GM12874 (cell line): Measurements from ENCODE around the gene C6orf120.

Experiments
- TF ChIP-seq, protein P1 (sequence below): IDR thresholded peaks from 2 replicates; pipeline ENCODE4 v1.5.1; 2011; ENCODE audit warnings: low read depth, mild to moderate bottlenecking, control low read depth, low read length, moderate library complexity; ENCODE audit not compliant: insufficient read depth

Gene C6orf120

DNA sequence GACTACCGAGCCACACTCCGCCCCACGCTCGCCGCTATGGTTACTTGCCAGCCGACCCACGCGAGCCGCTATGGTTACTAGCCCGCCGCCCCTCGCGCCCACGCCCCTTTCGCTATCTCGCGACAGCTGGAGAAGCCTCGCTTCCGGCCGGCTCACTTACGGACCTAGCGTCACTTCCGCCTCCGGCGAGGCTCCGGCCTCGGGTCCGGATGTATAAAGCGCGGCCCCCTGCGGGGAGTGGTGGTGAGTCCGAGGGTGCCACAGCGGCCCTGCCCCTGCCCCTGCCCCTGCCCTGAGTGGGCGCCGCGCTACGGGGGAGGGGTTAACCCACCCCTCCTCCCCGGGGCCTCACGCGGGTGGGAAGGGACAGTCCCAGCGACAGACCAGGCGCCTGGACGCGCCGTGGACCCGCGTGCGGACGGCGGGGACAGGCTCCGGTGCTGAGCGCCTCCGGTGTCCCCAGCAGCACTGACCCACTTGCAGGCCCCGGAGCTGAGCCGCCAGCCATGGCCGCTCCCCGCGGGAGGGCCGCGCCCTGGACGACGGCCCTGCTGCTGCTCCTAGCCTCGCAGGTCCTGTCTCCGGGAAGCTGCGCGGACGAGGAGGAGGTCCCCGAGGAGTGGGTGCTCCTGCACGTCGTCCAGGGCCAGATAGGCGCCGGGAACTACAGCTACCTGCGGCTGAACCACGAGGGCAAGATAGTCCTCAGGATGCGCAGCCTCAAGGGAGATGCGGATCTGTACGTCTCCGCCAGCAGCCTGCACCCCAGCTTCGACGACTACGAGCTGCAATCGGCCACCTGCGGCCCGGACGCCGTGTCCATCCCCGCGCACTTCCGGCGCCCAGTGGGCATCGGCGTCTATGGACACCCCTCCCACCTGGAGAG lies at the start of gene C6orf120, which contains the start of gene WDR27:
C6orf120 (plus strand) TSS at position 173 of the 886 bp plus-strand sequence; CDS start at position 507, 334 bp downstream.
WDR27 (minus strand) TSS at position 76 of the 886 bp plus-strand sequence. CDS start 13,024 bp downstream, outside the sequence.
- TF ChIP-seq, protein P1, sequence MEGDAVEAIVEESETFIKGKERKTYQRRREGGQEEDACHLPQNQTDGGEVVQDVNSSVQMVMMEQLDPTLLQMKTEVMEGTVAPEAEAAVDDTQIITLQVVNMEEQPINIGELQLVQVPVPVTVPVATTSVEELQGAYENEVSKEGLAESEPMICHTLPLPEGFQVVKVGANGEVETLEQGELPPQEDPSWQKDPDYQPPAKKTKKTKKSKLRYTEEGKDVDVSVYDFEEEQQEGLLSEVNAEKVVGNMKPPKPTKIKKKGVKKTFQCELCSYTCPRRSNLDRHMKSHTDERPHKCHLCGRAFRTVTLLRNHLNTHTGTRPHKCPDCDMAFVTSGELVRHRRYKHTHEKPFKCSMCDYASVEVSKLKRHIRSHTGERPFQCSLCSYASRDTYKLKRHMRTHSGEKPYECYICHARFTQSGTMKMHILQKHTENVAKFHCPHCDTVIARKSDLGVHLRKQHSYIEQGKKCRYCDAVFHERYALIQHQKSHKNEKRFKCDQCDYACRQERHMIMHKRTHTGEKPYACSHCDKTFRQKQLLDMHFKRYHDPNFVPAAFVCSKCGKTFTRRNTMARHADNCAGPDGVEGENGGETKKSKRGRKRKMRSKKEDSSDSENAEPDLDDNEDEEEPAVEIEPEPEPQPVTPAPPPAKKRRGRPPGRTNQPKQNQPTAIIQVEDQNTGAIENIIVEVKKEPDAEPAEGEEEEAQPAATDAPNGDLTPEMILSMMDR = 0 out of 2 replicates have a peak, but pooled peaks have one; percentile 1

DNA sequence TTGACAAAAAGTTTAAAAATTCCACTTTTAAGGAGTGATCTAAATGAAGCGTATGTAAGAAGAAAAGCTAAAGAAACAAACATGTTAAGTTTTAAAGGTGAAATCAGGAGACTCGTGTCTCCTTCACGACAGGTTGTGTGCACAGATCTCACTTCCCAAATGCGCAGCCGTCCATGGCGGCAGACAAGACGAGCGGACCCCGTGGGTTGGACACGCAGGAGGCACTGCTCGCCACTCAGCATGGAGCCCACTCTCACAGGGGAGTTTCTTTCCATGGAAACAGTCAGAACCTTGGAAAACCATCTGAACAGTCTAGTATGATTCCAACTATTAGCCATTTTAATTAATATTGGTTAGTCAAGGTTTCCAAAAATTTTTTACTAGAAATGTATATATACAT lies 49.0 kb upstream of the C6orf120 start:
- TF ChIP-seq, protein P1 = no peak

DNA sequence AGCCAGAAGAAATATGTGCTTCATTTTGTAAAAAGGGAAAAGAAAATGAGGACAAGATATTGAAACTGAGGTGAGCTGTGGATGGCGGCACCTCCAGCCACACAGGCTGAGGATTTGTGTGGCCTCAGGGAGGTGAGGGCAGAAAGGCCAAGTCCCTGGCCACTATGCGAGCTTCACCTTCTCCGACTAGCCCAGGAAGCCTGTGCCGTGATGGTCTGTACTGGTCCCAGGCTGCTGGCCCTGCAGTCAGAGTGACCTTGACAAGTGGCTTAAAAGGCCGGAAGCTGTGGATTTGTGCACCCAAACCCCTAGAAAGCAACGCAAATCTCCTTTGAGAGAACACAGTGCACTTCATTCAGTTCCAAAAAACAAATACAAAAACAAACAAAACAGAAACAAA lies 48.2 kb upstream of the C6orf120 start:
- TF ChIP-seq, protein P1 = no peak

DNA sequence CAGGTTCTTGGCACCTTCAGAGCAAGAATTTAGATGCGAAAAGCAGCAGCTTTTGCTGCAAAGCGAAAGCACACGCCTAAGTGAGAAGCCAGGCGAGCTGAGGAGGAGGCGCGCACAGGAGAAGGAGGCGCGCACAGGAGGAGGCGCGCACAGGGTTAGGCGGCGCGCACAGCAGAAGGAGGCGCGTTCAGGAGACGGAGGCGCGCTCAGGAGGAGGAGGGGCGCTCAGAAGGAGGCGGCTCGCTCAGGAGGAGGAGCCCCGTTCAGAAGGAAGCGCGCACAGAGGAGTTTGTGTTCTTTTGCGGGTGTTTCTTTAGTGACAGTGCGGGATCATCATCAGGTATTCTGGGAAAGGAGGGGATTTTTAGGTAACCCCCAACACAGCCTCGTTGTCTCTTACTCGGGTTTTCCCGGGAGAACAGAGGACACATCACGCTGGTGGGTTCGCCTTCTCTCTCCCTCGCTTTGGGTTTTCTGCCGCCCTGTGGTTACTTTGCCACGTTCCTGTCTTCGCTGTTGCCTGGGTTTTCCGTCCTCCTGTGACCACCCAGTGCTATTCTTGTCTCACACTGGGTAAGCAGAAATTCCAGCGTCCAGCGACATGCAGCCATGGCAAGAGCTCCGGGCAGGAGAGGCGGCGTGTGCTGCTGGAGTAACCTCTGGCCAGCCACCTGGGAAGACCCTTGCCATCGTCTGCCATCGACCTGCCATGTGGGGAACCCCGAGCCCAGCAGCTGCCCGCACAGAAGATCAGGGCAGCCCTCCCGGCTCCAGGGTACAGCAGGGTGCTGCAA lies 47.1 kb upstream of the C6orf120 start:
- TF ChIP-seq, protein P1 = no peak

DNA sequence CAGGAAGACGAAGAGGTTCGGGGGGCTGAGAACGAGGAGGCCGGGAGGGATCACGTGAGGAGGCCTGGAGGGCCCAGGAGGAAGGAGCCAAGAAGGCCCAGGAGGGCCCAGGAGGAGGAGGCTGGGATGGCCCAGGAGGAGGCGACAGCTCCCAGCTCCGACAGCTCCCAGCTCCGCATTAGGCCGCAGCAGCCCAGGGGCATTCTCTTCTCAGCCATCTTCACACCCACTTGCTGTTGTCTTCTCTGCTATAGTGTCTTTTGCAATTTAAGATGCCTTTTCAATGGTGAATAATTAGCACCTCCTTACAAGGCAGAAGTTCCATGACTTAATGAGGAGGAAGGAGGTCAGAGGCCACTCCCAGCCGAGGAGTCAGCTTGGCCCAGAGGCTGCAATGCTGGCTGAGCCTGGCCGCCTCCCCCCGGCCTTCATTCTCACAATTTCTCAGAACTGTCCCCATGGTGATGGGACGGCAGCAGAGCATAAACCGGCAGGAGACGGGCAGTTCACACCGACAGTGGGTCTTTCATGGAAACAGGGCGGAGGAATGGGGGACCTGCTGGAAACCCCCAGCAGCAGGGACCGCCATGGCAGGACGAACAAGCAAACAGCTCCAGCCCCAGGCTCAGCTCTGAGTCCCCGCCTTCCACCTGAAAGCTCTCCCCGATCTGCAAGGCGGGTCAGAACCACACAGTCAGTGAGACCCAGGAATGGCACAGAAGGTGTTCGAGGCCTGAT lies 45.2 kb upstream of the C6orf120 start:
- TF ChIP-seq, protein P1 = no peak

DNA sequence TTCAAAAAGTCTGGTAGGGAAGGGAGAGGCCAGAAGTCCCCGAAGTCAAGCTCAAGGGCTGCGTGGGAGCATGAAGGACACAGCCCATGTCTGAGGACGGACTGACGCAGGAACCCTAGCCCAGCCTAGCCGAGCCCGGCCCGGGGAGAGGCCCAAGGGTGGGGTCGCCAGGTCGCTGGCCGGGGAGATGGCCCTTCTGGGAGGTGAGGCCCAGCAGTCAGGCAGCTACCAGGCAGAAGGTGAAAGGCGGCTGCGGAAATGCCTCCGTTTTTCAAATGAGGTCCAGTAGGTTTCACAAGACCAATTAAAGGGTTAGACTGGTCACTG lies 44.7 kb upstream of the C6orf120 start:
- TF ChIP-seq, protein P1 = no peak
